GM23248 (cell line): ENCODE data around the gene NRCAM. TPM values are rescaled to one million over a fixed set of nuclear protein-coding genes. Genes with fewer than 3 reads are reported as not detected.

Experiments used
- DNase-seq: peaks from one replicate; pipeline ENCODE4 v3.0.0-alpha.2; 2015
- H2AFZ ChIP-seq: fragments of 200-600 bp; sonication (generic); 2 replicates; pipeline ENCODE4 v1.6.1; 2016; ENCODE audit warnings: antibody characterized with exemption
- H3F3A ChIP-seq: fragments of 200-600 bp; sonication (generic); 2 replicates; pipeline ENCODE4 v1.6.1; 2016; ENCODE audit warnings: mild to moderate bottlenecking, antibody characterized with exemption, mixed run types; ENCODE audit not compliant: insufficient read depth
- H3K27ac ChIP-seq: fragments of 200-600 bp; sonication (generic); 2 replicates; pipeline ENCODE4 v1.5.1; 2016; ENCODE audit warnings: mild to moderate bottlenecking
- H3K27me3 ChIP-seq: fragments of 200-600 bp; sonication (generic); replicated peaks from 2 replicates; pipeline ENCODE4 v1.6.1; 2016; ENCODE audit warnings: mild to moderate bottlenecking; ENCODE audit not compliant: insufficient read depth
- H3K36me3 ChIP-seq: fragments of 200-600 bp; sonication (generic); 2 replicates; pipeline ENCODE4 v1.6.1; 2016; ENCODE audit warnings: low read depth, mild to moderate bottlenecking
- H3K4me1 ChIP-seq: fragments of 200-600 bp; sonication (generic); 2 replicates; pipeline ENCODE4 v1.6.1; 2016; ENCODE audit warnings: mild to moderate bottlenecking; ENCODE audit not compliant: insufficient read depth
- H3K4me2 ChIP-seq: fragments of 200-600 bp; sonication (generic); one replicate; pipeline ENCODE4 v1.6.1; 2016; ENCODE audit warnings: mild to moderate bottlenecking; ENCODE audit not compliant: unreplicated experiment
- H3K4me3 ChIP-seq: fragments of 200-600 bp; sonication (generic); 2 replicates; pipeline ENCODE4 v1.5.1; 2016; ENCODE audit warnings: mild to moderate bottlenecking
- H3K79me2 ChIP-seq: fragments of 200-600 bp; sonication (generic); 2 replicates; pipeline ENCODE4 v1.6.1; 2016; ENCODE audit warnings: mild to moderate bottlenecking; ENCODE audit not compliant: insufficient read depth
- H3K9ac ChIP-seq: fragments of 200-600 bp; sonication (generic); 2 replicates; pipeline ENCODE4 v1.6.1; 2016; ENCODE audit warnings: mild to moderate bottlenecking
- H3K9me2 ChIP-seq: fragments of 200-600 bp; sonication (generic); 2 replicates; pipeline ENCODE4 v1.6.1; 2016; ENCODE audit warnings: mixed run types, mild to moderate bottlenecking, moderate library complexity; ENCODE audit not compliant: insufficient read depth
- H3K9me3 ChIP-seq: fragments of 200-600 bp; sonication (generic); one replicate; pipeline ENCODE4 v1.6.1; 2017; ENCODE audit warnings: low read depth
- H4K20me1 ChIP-seq: fragments of 200-600 bp; sonication (generic); 2 replicates; pipeline ENCODE4 v1.6.0; 2016; ENCODE audit not compliant: insufficient read depth
- EZH2 ChIP-seq: fragments of 200-600 bp; sonication (generic); IDR thresholded peaks from 2 replicates; pipeline ENCODE4 v1.6.1; 2018; ENCODE audit warnings: antibody characterized with exemption, mild to moderate bottlenecking; ENCODE audit not compliant: insufficient read depth, poor library complexity, severe bottlenecking
- EZH2phosphoT487 ChIP-seq: fragments of 200-600 bp; sonication (generic); IDR thresholded peaks from 2 replicates; pipeline ENCODE4 v1.6.1; 2018; ENCODE audit warnings: antibody characterized with exemption, moderate library complexity, mild to moderate bottlenecking, low read depth; ENCODE audit not compliant: insufficient read depth
- WGBS, 2 experiments: methylation state at CpG; one replicate each; pipeline ENCODE4 v1.1.6; 2015 to 2017; ENCODE audit warnings: low lambda C conversion rate in 2 of 2, low coverage in 1 of 2; ENCODE audit errors: missing lambda C conversion rate in 2 of 2; 5-methylcytosine and 5-hydroxymethylcytosine counted together
- in situ Hi-C: fragments of 300-500 bp; cut with MboI; formaldehyde crosslinking; loops from 2 replicates; pipeline ENCODE4 v1.15.0; 2020
- polyA plus RNA-seq: library from polyadenylated mRNA; unstranded; fragments of >200 nt; fragmentation: Nextera tagmentation; extraction: Ambion mirVana; gene quantifications from 2 replicates; pipeline ENCODE4 v1.2.1, GENCODE V29; 2016
- total RNA-seq: library from RNA; depleted of rRNA; stranded (reverse); fragments of >200 nt; shearing (Covaris generic); gene quantifications from 2 replicates; pipeline ENCODE4 v1.2.3, GENCODE V29; 2014

NRCAM gene
- total and polyA plus RNA-seq, 2 experiments from 2014 or later, result 5.1 to 7.0 TPM

- H3K4me3 ChIP-seq, result no peak overlapping the region
- H3F3A ChIP-seq, result no peaks in the 10 kb centered on the region
- WGBS, 2 experiments, result 61 to 66% methylated on average over 4 of the region's 4 CpGs
- H3K9ac ChIP-seq, result no peak overlapping the region
- no peaks in the 10 kb centered on the region for H3K9me3 ChIP-seq
- no peaks in the 10 kb centered on the region for H3K79me2 ChIP-seq
- no peaks in the 10 kb centered on the region for H3K36me3 ChIP-seq
- H3K4me2 ChIP-seq, result no peak overlapping the region
- in situ Hi-C loops, result no loop called here
- H4K20me1 ChIP-seq, result no peaks in the 10 kb centered on the region
- TF ChIP-seq EZH2phosphoT487, result no peak
- no peak for TF ChIP-seq EZH2
- DNase-seq, result peak; percentile 65
- no peaks in the 10 kb centered on the region for H3K27me3 ChIP-seq
- no peak overlapping the region for H3K27ac ChIP-seq
- H3K9me2 ChIP-seq, result no peaks in the 10 kb centered on the region
- no peak overlapping the region for H2AFZ ChIP-seq
- H3K4me1 ChIP-seq, result no peaks in the 10 kb centered on the region
Measured at GRCh38 chr7:108358553-108358952, 97.7 kb downstream of the NRCAM start.

DNA sequence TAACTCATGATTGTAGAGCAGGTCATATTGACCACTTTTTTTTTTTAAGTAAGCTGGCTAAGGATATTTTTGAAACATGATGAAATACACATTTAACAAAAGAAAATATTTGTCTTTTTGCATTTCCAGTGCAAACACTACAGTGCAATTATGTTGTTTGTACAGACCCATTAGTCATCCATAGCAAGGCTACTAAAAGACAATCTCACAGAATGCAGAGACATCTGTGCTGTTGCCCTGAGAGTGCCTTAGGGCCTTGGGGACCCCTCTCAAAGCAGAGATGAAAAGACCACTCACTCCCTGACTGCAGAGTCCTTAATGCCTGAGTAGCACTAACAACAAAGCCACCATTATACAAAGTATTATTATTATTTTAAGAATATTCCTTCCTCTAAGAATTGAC is 104.5 kb downstream of the NRCAM start:
- no peak for DNase-seq
- Histone ChIP-seq H3K9me3 (no peaks in the 10 kb centered on the region), H3K9me2 (no peaks in the 10 kb centered on the region), H4K20me1 (no peaks in the 10 kb centered on the region), H3K27ac (no peak overlapping the region), H3K4me2 (no peak overlapping the region), H3K27me3 (no peaks in the 10 kb centered on the region), H2AFZ (no peak overlapping the region), H3F3A (no peaks in the 10 kb centered on the region), H3K79me2 (no peaks in the 10 kb centered on the region), H3K4me1 (no peaks in the 10 kb centered on the region), H3K4me3 (no peak overlapping the region), H3K36me3 (no peaks in the 10 kb centered on the region), H3K9ac (no peak overlapping the region)
- in situ Hi-C loops, result no loop called here
- no peak for TF ChIP-seq EZH2phosphoT487
- TF ChIP-seq EZH2, result no peak

DNA sequence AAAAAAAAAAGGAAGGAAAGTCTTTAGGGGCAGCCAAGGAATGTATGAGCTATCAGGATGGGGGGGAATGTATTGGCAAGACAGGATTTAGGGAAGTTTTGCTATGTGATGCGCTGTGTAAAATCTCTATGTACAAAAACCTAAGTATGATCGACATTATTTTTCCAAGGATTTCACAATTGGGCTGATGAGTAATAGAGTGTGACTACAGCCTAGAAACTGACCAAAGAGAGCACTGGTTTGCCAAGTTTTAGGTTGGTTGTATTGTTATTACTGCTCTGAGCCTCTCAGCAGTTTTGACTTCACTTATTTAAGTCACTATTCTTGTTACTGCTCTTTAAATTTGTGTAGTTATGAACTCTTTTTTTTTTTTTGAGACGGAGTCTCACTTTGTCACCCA is 107.3 kb downstream of the NRCAM start:
- Histone ChIP-seq H3K9me3 (no peaks in the 10 kb centered on the region), H3K9ac (no peak overlapping the region), H4K20me1 (no peaks in the 10 kb centered on the region), H3K27ac (no peak overlapping the region), H3K4me3 (no peak overlapping the region), H3K4me2 (no peak overlapping the region), H3K27me3 (no peaks in the 10 kb centered on the region), H3F3A (no peaks in the 10 kb centered on the region), H3K4me1 (no peaks in the 10 kb centered on the region), H3K9me2 (no peaks in the 10 kb centered on the region), H2AFZ (no peak overlapping the region), H3K36me3 (no peaks in the 10 kb centered on the region), H3K79me2 (no peaks in the 10 kb centered on the region)
- TF ChIP-seq EZH2phosphoT487 (no peak), EZH2 (no peak)
- 46 to 52% methylated on average over 3 of the region's 3 CpGs for WGBS, 2 experiments
- in situ Hi-C loops, result no loop called here
- peak; percentile 83 for DNase-seq

DNA sequence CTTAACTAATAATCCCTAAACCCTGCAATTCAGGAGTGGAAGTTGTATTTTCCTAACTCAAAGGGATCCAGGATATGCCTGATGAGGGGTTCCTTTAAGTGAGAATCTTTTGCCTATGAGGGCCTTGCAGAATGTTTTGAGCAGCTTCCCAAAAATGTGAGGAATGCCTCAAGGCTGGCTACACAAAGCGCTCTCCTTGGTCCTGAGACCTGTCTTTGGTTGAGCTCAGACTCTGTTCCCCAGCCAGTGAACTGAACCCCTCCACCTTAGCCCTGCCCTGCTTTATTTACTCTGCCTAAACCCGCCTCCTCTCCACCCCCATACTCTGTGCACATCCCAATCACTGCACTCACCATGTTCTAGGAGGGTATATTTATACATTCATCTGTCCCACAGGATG is 108.6 kb downstream of the NRCAM start:
- no peak overlapping the region for H3K4me2 ChIP-seq
- no peak overlapping the region for H3K9ac ChIP-seq
- DNase-seq, result peak; percentile 81
- H3K4me1 ChIP-seq, result no peaks in the 10 kb centered on the region
- no peaks in the 10 kb centered on the region for H4K20me1 ChIP-seq
- H2AFZ ChIP-seq, result no peak overlapping the region
- no peaks in the 10 kb centered on the region for H3F3A ChIP-seq
- in situ Hi-C loops, result no loop called here
- 34 to 44% methylated on average over 2 of the region's 2 CpGs for WGBS, 2 experiments
- H3K9me2 ChIP-seq, result no peaks in the 10 kb centered on the region
- no peak overlapping the region for H3K4me3 ChIP-seq
- no peaks in the 10 kb centered on the region for H3K79me2 ChIP-seq
- no peaks in the 10 kb centered on the region for H3K36me3 ChIP-seq
- no peaks in the 10 kb centered on the region for H3K9me3 ChIP-seq
- no peaks in the 10 kb centered on the region for H3K27me3 ChIP-seq
- TF ChIP-seq EZH2phosphoT487 (no peak), EZH2 (no peak)
- H3K27ac ChIP-seq, result no peak overlapping the region

DNA sequence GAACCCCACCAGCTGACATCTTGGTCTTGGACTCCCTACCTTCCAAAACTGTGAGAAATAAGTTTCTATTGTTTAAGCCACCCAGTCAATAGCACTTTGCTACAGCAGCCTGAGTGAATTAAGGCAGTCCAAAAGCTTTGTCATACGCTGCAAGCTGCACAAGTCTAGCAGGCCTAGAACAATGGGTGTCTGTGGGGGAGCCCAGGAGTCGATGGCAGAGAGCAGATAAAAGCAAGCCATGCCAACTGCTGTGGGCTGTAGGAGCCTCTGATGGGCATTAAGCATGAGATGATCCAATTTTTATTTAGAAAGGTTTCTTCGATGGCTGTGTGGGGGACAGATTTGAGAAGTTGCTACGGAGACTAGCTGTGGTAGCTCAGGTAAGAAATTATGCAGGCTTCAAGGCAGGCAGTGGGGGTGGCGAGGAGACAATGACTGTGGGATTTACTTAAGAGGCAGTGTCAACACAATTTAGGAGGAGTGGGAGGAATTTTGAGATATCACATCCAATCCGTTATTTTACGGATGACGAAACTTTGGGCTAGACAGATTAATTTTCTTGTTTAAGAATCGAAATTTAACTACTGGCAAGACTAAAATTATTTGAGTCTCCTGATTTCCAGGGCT is 110.4 kb downstream of the NRCAM start:
- 57 to 65% methylated on average over 9 of the region's 9 CpGs for WGBS, 2 experiments
- H3K27me3 ChIP-seq, result no peaks in the 10 kb centered on the region
- no peak overlapping the region for H3K9ac ChIP-seq
- no peak overlapping the region for H3K27ac ChIP-seq
- in situ Hi-C loops, result no loop called here
- H4K20me1 ChIP-seq, result no peaks in the 10 kb centered on the region
- no peak for DNase-seq
- no peak overlapping the region for H3K4me3 ChIP-seq
- H3K9me3 ChIP-seq, result no peaks in the 10 kb centered on the region
- TF ChIP-seq EZH2 (no peak), EZH2phosphoT487 (no peak)
- H3K79me2 ChIP-seq, result no peaks in the 10 kb centered on the region
- no peaks in the 10 kb centered on the region for H3F3A ChIP-seq
- H2AFZ ChIP-seq, result no peak overlapping the region
- H3K4me1 ChIP-seq, result no peaks in the 10 kb centered on the region
- H3K4me2 ChIP-seq, result no peak overlapping the region
- H3K9me2 ChIP-seq, result no peaks in the 10 kb centered on the region
- H3K36me3 ChIP-seq, result no peaks in the 10 kb centered on the region
